ENCODE results near the gene NDE1. TPM values are rescaled to one million over a fixed set of nuclear protein-coding genes. Genes with fewer than 3 reads are reported as not detected.

NDE1 gene
- total RNA-seq, 1 donor from 2014 or later: 28.9 TPM

DNA sequence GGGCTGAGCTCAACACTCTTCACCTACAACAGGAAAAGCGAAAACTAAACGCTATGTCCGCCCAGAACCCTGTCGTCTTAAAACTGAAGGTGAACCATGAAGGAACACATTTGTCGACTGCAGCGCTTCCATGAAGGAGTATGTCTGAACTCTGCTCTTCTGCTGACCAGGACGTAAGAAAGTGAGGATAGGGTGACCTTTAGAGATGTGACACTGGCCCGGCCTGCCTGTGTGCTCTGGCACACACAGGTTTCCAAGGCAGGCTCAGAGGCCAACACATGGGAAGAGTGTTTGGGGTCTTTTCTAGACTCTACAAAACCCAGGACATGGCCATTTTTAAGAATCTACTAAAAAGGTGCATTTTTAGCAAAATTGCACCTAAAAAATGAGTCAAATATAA lies 28.2 kb upstream of the NDE1 start:
- no peak for DNase-seq
- no peak overlapping the region for H3K4me3 ChIP-seq
- peaks cover 98% of the 10 kb centered on the region for H3K36me3 ChIP-seq
- H3K9me3 ChIP-seq: no peaks in the 10 kb centered on the region
- intact Hi-C loops (cut with DNase I): no loop called here
- ATAC-seq: no peak
- no peak overlapping the region for H3K27ac ChIP-seq
- TF ChIP-seq, protein P1, sequence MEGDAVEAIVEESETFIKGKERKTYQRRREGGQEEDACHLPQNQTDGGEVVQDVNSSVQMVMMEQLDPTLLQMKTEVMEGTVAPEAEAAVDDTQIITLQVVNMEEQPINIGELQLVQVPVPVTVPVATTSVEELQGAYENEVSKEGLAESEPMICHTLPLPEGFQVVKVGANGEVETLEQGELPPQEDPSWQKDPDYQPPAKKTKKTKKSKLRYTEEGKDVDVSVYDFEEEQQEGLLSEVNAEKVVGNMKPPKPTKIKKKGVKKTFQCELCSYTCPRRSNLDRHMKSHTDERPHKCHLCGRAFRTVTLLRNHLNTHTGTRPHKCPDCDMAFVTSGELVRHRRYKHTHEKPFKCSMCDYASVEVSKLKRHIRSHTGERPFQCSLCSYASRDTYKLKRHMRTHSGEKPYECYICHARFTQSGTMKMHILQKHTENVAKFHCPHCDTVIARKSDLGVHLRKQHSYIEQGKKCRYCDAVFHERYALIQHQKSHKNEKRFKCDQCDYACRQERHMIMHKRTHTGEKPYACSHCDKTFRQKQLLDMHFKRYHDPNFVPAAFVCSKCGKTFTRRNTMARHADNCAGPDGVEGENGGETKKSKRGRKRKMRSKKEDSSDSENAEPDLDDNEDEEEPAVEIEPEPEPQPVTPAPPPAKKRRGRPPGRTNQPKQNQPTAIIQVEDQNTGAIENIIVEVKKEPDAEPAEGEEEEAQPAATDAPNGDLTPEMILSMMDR (IDR thresholded peaks at IDR 0.05): no peak
- H3K4me1 ChIP-seq: no peaks in the 10 kb centered on the region
- H3K27me3 ChIP-seq: no peaks in the 10 kb centered on the region

DNA sequence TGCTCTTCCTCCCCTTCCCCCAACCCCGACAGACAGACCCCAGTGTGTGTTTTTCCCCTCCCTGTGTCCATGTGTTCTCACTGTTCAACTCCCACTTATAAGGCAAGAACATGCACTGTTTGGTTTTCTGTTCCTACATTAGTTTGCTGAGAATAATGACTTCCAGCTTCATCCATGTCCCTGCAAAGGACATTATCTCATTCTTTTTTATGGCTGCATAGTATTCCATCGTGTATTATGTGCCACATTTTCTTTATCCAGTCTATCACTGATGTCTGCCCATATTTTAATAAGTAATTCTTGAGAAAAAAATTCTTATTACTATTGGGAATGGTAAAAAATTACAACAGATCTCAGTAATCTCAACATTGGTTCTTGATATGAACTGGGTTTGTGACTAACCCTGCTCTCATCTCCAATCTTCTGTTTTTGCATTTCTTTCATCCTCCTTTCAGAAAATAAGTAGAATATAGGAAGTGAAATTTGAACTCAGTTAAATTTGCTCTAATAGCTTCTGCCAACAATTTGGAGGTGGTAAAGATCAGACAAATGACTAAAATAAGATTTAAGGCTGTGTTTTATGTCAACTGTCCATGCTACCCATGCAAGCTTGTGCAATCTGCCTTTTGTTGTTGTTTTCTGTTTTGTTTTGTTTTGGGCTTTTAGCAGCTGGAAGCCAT lies 18.2 kb upstream of the NDE1 start:
- DNase-seq: no peak
- TF ChIP-seq, protein P1 (IDR thresholded peaks at IDR 0.05): no peak
- no peaks in the 10 kb centered on the region for H3K4me1 ChIP-seq

DNA sequence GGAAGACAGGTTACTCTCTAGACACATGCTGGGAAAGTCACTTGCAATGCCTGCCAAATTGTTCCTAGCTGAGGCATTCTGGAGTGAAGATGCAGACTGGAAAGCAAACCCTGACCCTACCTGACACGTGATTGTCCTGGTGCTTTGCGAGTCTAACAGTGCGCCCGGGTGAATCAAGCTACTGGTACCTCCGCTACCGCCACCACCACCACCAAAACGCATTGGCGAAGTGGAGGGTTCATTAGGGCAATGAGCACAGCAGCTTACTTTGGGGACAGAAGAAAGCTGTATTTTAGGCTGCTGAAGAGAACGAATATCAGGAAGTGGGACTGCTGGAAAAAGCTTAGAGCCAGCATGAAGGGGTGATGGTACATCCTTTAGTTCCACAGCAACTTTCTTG lies 14.1 kb upstream of the NDE1 start:
- H3K27ac ChIP-seq: no peak overlapping the region
- TF ChIP-seq, protein P1 (IDR thresholded peaks at IDR 0.05): no peak
- H3K36me3 ChIP-seq: peaks cover 80% of the 10 kb centered on the region
- H3K4me1 ChIP-seq: peaks cover 6% of the 10 kb centered on the region
- DNase-seq: no peak
- no peak for ATAC-seq
- no peak overlapping the region for H3K4me3 ChIP-seq
- intact Hi-C loops (cut with DNase I): no loop called here
- H3K27me3 ChIP-seq: no peaks in the 10 kb centered on the region
- no peaks in the 10 kb centered on the region for H3K9me3 ChIP-seq

More for the DNA sequence above, 18.2 kb upstream of the NDE1 start:
- intact Hi-C loops (cut with DNase I): no loop called here
- H3K4me3 ChIP-seq: no peak overlapping the region
- peaks cover 88% of the 10 kb centered on the region for H3K36me3 ChIP-seq
- H3K27ac ChIP-seq: no peak overlapping the region
- H3K27me3 ChIP-seq: no peaks in the 10 kb centered on the region
- H3K9me3 ChIP-seq: no peaks in the 10 kb centered on the region
- no peak for ATAC-seq

DNA sequence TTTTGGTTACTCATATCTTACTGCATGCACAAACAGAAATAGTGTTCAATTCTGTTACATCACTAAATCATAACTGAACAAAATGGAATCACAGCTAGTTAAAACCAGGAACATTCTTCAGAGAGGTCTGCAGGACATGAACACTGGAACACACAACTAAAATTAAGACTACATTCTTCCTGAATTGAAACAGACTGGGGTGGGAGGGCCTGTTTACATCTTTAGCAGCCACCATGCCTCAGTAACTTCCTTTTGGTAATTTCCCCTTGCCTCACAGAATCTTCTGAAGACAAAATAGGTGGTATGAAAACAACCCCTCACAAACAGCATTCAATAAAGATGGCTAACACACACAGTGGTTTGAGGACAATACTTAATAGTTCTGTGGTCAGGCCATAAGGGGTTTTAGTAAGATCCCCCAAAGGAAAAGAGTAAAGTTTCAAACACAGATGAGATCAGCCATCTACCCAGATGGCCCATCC lies 13.6 kb upstream of the NDE1 start:
- H3K4me1 ChIP-seq: peaks cover 11% of the 10 kb centered on the region
- ATAC-seq: no peak
- H3K27ac ChIP-seq: no peak overlapping the region
- intact Hi-C loops (cut with DNase I): no loop called here
- no peaks in the 10 kb centered on the region for H3K9me3 ChIP-seq
- no peaks in the 10 kb centered on the region for H3K27me3 ChIP-seq
- H3K4me3 ChIP-seq: no peak overlapping the region
- no peak for DNase-seq
- TF ChIP-seq, protein P1 (IDR thresholded peaks at IDR 0.05): no peak
- peaks cover 75% of the 10 kb centered on the region for H3K36me3 ChIP-seq

DNA sequence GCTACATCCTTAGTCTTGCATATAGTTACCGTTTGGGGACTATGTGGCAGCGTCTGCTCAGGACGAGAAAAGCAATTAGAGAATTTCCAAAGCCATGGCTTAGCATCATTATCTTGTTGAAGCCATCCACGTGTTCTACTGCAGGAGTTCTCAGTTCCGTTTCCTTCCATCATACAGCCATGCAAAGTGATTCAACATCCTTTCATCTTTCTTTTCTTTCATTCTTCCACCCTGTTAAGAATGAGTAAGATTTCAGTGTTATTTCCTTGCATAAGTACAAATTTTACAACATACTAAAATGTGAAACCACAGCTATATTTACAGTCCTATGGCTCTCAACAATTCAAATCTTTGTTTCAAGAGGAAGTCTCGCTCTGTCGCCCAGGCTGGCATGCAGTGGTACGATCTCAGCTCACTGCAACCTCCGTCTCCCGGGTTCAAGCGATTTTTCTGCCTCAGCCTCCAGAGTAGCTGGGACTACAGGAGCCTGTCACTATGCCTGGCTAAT lies 10.9 kb upstream of the NDE1 start:
- TF ChIP-seq, protein P1 (IDR thresholded peaks at IDR 0.05): no peak
- Histone ChIP-seq H3K4me1 (peaks cover 20% of the 10 kb centered on the region), H3K9me3 (no peaks in the 10 kb centered on the region), H3K27me3 (no peaks in the 10 kb centered on the region), H3K27ac (no peak overlapping the region), H3K36me3 (peaks cover 51% of the 10 kb centered on the region), H3K4me3 (no peak overlapping the region)
- intact Hi-C loops (cut with DNase I): no loop called here
- ATAC-seq (no peak), DNase-seq (no peak)
